ENCODE data around the gene TICRR. TPM values are rescaled to one million over a fixed set of nuclear protein-coding genes. Genes with fewer than 3 reads are reported as not detected.

The TICRR gene
- total and polyA plus RNA-seq, 7 experiments from 2014 or later, result 0.11 to 15.5 (median 0.19) TPM; not detected in 1

GRCh38 chr15:89646416-89647141 is 71.3 kb downstream of the TICRR start:
- Mint-ChIP-seq H3K27me3 (peaks cover 0 to 18% (median 0%) of the 10 kb centered on the region in 5 donors), H3K36me3 (no peaks in the 10 kb centered on the region), H3K9me3 (peaks cover 0 to 3% (median 0%) of the 10 kb centered on the region in 11 donors), H3K4me1 (peaks cover 0 to 4% (median 0%) of the 10 kb centered on the region in 7 donors), H3K4me3 (no peak overlapping the region), H3K27ac (no peak overlapping the region)
- Histone ChIP-seq H3K36me3 (ENCODE audit: control insufficient read depth in 2 of 3, insufficient read depth in 3 of 3, low read length in 3 of 3) (no peaks in the 10 kb centered on the region), H3K4me1 (ENCODE audit: control insufficient read depth in 2 of 2, insufficient read depth in 2 of 2, low read length in 2 of 2) (no peaks in the 10 kb centered on the region), H3K9me3 (ENCODE audit: control insufficient read depth in 2 of 3, low read length in 3 of 3) (no peaks in the 10 kb centered on the region), H3K27me3 (ENCODE audit: control insufficient read depth in 2 of 2, insufficient read depth in 2 of 2, low read length in 2 of 2) (no peaks in the 10 kb centered on the region), H3K27ac (ENCODE audit: low read depth, low read length) (no peak overlapping the region), H3K4me3 (ENCODE audit: low read length) (no peak overlapping the region)
- ATAC-seq (no peak), DNase-seq (no peak)
- intact Hi-C loops (cut with micrococcal nuclease), result no loop called here
- ChIA-PET CTCF (interaction anchor here (1.0 kb wide), 1 partner anchor 11 kb away, joined by 3 read pairs; no protein-coding TSS in a partner anchor), POLR2A (no interaction called here)

- DNase-seq (peak in 7 of 9 donors; percentile 13 to 79 (median 31)), ATAC-seq (peak; percentile 71)
- POLR2A ChIA-PET, result no interaction called here
- no peaks in the 10 kb centered on the region for H3K4me1 ChIP-seq (ENCODE audit: control insufficient read depth in 2 of 2, insufficient read depth in 2 of 2, low read length in 2 of 2)
- H3K9me3 ChIP-seq (ENCODE audit: control insufficient read depth in 2 of 3, low read length in 3 of 3), result no peaks in the 10 kb centered on the region
- CTCF ChIA-PET, result no interaction called here
- H3K4me3 Mint-ChIP-seq, result peak overlapping the region in 1 of 10 donors; percentile 47
- H3K36me3 ChIP-seq (ENCODE audit: control insufficient read depth in 2 of 3, insufficient read depth in 3 of 3, low read length in 3 of 3), result no peaks in the 10 kb centered on the region
- intact Hi-C loops (cut with micrococcal nuclease), result no loop called here
- peaks cover 0 to 3% (median 0%) of the 10 kb centered on the region in 11 donors for H3K9me3 Mint-ChIP-seq
- peaks cover 0 to 26% (median 3%) of the 10 kb centered on the region in 5 donors for H3K27me3 Mint-ChIP-seq
- H3K27me3 ChIP-seq (ENCODE audit: control insufficient read depth in 2 of 2, insufficient read depth in 2 of 2, low read length in 2 of 2), result no peaks in the 10 kb centered on the region
- no peak overlapping the region for H3K27ac ChIP-seq (ENCODE audit: low read depth, low read length)
- H3K4me3 ChIP-seq (ENCODE audit: low read length), result no peak overlapping the region
- peaks cover 0 to 4% (median 0%) of the 10 kb centered on the region in 7 donors for H3K4me1 Mint-ChIP-seq
- no peak overlapping the region for H3K27ac Mint-ChIP-seq
- H3K36me3 Mint-ChIP-seq, result no peaks in the 10 kb centered on the region
Measured at GRCh38 chr15:89647191-89647851, 72.1 kb downstream of the TICRR start.

DNA sequence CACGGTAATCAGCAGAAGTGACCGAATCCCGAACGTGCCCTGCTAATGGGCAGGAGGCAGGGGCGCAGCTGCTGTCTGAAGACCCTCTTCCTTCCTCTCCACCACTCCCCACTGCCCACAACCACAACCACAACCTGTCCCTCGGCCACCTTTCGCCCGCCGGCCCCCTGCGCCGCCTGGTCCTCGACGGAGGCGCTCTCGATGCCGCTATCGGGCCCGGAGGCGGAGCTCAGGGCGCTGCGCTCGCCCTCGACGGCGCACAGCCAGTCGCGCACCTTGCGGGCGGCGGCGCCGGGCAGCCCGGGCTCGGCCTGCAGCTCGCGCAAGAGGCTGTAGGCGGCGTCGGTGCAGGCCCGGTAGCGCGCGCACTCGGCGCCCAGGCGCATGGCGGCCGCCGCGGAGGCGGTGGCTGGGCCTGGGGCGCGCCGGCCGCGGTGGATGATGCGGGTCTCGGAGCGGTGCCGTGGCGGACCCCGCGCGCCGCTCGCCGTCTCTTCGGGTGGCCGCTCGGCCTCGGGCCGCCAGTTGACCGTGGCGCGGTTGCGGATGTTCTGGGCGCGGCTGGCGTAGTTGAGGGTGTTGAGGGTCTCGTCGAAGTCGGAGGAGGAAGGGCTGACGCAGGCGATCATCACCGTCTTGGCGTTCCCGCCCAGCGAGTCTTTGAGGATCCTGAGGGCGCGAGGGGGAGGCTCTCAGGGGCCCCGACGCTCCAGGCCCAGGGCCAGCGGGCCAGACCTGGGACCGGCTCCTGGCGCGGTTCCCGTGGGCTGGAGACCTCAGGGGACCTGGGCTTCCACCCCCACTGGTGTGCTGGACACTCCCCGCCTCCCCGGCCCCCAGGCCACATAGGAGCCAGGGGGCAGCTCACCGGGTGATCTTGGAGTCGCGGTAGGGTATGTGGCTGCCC is 73.1 kb downstream of the TICRR start:
- Histone ChIP-seq H3K9me3 (ENCODE audit: control insufficient read depth in 2 of 3, low read length in 3 of 3) (no peaks in the 10 kb centered on the region), H3K27me3 (ENCODE audit: control insufficient read depth in 2 of 2, insufficient read depth in 2 of 2, low read length in 2 of 2) (no peaks in the 10 kb centered on the region), H3K27ac (ENCODE audit: low read depth, low read length) (no peak overlapping the region), H3K36me3 (ENCODE audit: control insufficient read depth in 2 of 3, insufficient read depth in 3 of 3, low read length in 3 of 3) (no peaks in the 10 kb centered on the region), H3K4me1 (ENCODE audit: control insufficient read depth in 2 of 2, insufficient read depth in 2 of 2, low read length in 2 of 2) (no peaks in the 10 kb centered on the region), H3K4me3 (ENCODE audit: low read length) (no peak overlapping the region)
- no peak overlapping the region for H3K27ac Mint-ChIP-seq
- H3K4me1 Mint-ChIP-seq, result peaks cover 0 to 7% (median 3%) of the 10 kb centered on the region in 7 donors
- no peak for ATAC-seq
- peaks cover 0 to 4% (median 0%) of the 10 kb centered on the region in 5 donors for H3K36me3 Mint-ChIP-seq
- POLR2A ChIA-PET, result no interaction called here
- DNase-seq, result no peak
- intact Hi-C loops (cut with micrococcal nuclease), result no loop called here
- peaks cover 0 to 3% (median 0%) of the 10 kb centered on the region in 11 donors for H3K9me3 Mint-ChIP-seq
- peaks cover 4 to 35% (median 10%) of the 10 kb centered on the region in 5 donors for H3K27me3 Mint-ChIP-seq
- CTCF ChIA-PET, result no interaction called here
- H3K4me3 Mint-ChIP-seq, result no peak overlapping the region

GRCh38 chr15:89649013-89649625 is 73.8 kb downstream of the TICRR start:
- H3K4me3 ChIP-seq (ENCODE audit: low read length), result no peak overlapping the region
- intact Hi-C loops (cut with micrococcal nuclease), result no loop called here
- no peaks in the 10 kb centered on the region for H3K36me3 ChIP-seq (ENCODE audit: control insufficient read depth in 2 of 3, insufficient read depth in 3 of 3, low read length in 3 of 3)
- no peak overlapping the region for H3K4me3 Mint-ChIP-seq
- ChIA-PET POLR2A (no interaction called here), CTCF (no interaction called here)
- DNase-seq, result no peak
- peaks cover 0 to 3% (median 0%) of the 10 kb centered on the region in 11 donors for H3K9me3 Mint-ChIP-seq
- H3K4me1 ChIP-seq (ENCODE audit: control insufficient read depth in 2 of 2, insufficient read depth in 2 of 2, low read length in 2 of 2), result no peaks in the 10 kb centered on the region
- H3K9me3 ChIP-seq (ENCODE audit: control insufficient read depth in 2 of 3, low read length in 3 of 3), result no peaks in the 10 kb centered on the region
- ATAC-seq, result no peak
- H3K27ac Mint-ChIP-seq, result no peak overlapping the region
- peaks cover 9 to 43% (median 13%) of the 10 kb centered on the region in 5 donors for H3K27me3 Mint-ChIP-seq
- no peaks in the 10 kb centered on the region for H3K27me3 ChIP-seq (ENCODE audit: control insufficient read depth in 2 of 2, insufficient read depth in 2 of 2, low read length in 2 of 2)
- no peak overlapping the region for H3K27ac ChIP-seq (ENCODE audit: low read depth, low read length)
- H3K36me3 Mint-ChIP-seq, result peaks cover 0 to 5% (median 0%) of the 10 kb centered on the region in 5 donors
- H3K4me1 Mint-ChIP-seq, result peaks cover 0 to 8% (median 4%) of the 10 kb centered on the region in 7 donors

- H3K4me1 Mint-ChIP-seq, result peaks cover 6 to 12% (median 9%) of the 10 kb centered on the region in 7 donors
- Histone ChIP-seq H3K27me3 (ENCODE audit: control insufficient read depth in 2 of 2, insufficient read depth in 2 of 2, low read length in 2 of 2) (peaks cover 0 to 3% of the 10 kb centered on the region in 2 donors), H3K4me3 (ENCODE audit: low read length) (no peak overlapping the region), H3K9me3 (ENCODE audit: control insufficient read depth in 2 of 3, low read length in 3 of 3) (no peaks in the 10 kb centered on the region), H3K36me3 (ENCODE audit: control insufficient read depth in 2 of 3, insufficient read depth in 3 of 3, low read length in 3 of 3) (no peaks in the 10 kb centered on the region), H3K4me1 (ENCODE audit: control insufficient read depth in 2 of 2, insufficient read depth in 2 of 2, low read length in 2 of 2) (peaks cover 0 to 4% of the 10 kb centered on the region in 2 donors), H3K27ac (ENCODE audit: low read depth, low read length) (no peak overlapping the region)
- ChIA-PET POLR2A (no interaction called here), CTCF (no interaction called here)
- H3K36me3 Mint-ChIP-seq, result peaks cover 0 to 5% (median 0%) of the 10 kb centered on the region in 5 donors
- H3K9me3 Mint-ChIP-seq, result peaks cover 0 to 8% (median 0%) of the 10 kb centered on the region in 11 donors
- peaks cover 15 to 48% (median 19%) of the 10 kb centered on the region in 5 donors for H3K27me3 Mint-ChIP-seq
- DNase-seq, result no peak
- no peak overlapping the region for H3K27ac Mint-ChIP-seq
- ATAC-seq, result no peak
- H3K4me3 Mint-ChIP-seq, result no peak overlapping the region
- intact Hi-C loops (cut with micrococcal nuclease), result no loop called here
Measured at GRCh38 chr15:89649716-89650115, 74.4 kb downstream of the TICRR start.

GRCh38 chr15:89652131-89652530 is 76.9 kb downstream of the TICRR start:
- ChIA-PET POLR2A (no interaction called here), CTCF (no interaction called here)
- Histone ChIP-seq H3K4me3 (ENCODE audit: low read length) (no peak overlapping the region), H3K36me3 (ENCODE audit: control insufficient read depth in 2 of 3, insufficient read depth in 3 of 3, low read length in 3 of 3) (no peaks in the 10 kb centered on the region), H3K4me1 (ENCODE audit: control insufficient read depth in 2 of 2, insufficient read depth in 2 of 2, low read length in 2 of 2) (peaks cover 0 to 4% of the 10 kb centered on the region in 2 donors), H3K9me3 (ENCODE audit: control insufficient read depth in 2 of 3, low read length in 3 of 3) (no peaks in the 10 kb centered on the region), H3K27me3 (ENCODE audit: control insufficient read depth in 2 of 2, insufficient read depth in 2 of 2, low read length in 2 of 2) (peaks cover 0 to 3% of the 10 kb centered on the region in 2 donors), H3K27ac (ENCODE audit: low read depth, low read length) (no peak overlapping the region)
- peak overlapping the region in 1 of 10 donors; percentile 53 for H3K4me3 Mint-ChIP-seq
- H3K36me3 Mint-ChIP-seq, result peaks cover 0 to 8% (median 0%) of the 10 kb centered on the region in 5 donors
- ATAC-seq (no peak), DNase-seq (no peak)
- H3K27ac Mint-ChIP-seq, result no peak overlapping the region
- peaks cover 29 to 57% (median 36%) of the 10 kb centered on the region in 5 donors for H3K27me3 Mint-ChIP-seq
- peaks cover 0 to 7% (median 0%) of the 10 kb centered on the region in 11 donors for H3K9me3 Mint-ChIP-seq
- peaks cover 12 to 18% (median 12%) of the 10 kb centered on the region in 7 donors for H3K4me1 Mint-ChIP-seq
- intact Hi-C loops (cut with micrococcal nuclease), result no loop called here

All from naive thymus-derived CD4-positive, alpha-beta T cell (primary cell).